K562 (cell line): ENCODE data around the gene MED13L. TPM values are rescaled to one million over a fixed set of nuclear protein-coding genes. Genes with fewer than 3 reads are reported as not detected.

Experiments
- BRCA1 ChIP-seq, 2 experiments: fragments of 450-650 bp in 1 of 2; sonication (generic) in 1 of 2; formaldehyde crosslinking in 1 of 2; IDR thresholded peaks; 2 replicates each; pipeline versions ENCODE4 v1.5.0 to v1.6.1; 2017 to 2020; ENCODE audit warnings: mild to moderate bottlenecking in 1 of 2, missing genetic modification reagents in 1 of 2
- CHD4 ChIP-seq: fragments of 200-600 bp; sonication (generic); IDR thresholded peaks from 3 replicates; pipeline ENCODE4 v1.6.1; 2012; ENCODE audit warnings: low read depth, mild to moderate bottlenecking, mixed read lengths, low read length, inconsistent platforms; ENCODE audit not compliant: insufficient read depth, insufficient replicate concordance, poor library complexity, severe bottlenecking
- E4F1 ChIP-seq: fragments of 250-450 bp; sonication (Bioruptor Pico); IDR thresholded peaks from 2 replicates; pipeline ENCODE4 v1.5.0; 2021; ENCODE audit warnings: mild to moderate bottlenecking, borderline replicate concordance
- MIER1 ChIP-seq: fragments of 450-650 bp; IDR thresholded peaks from 2 replicates; pipeline ENCODE4 v1.6.1; 2016; ENCODE audit warnings: antibody characterized with exemption, mild to moderate bottlenecking, low read depth
- PRPF4 ChIP-seq: fragments of 200-400 bp; formaldehyde crosslinking; IDR thresholded peaks from one replicate; pipeline ENCODE4 v1.6.1; 2017; ENCODE audit warnings: low read length, low read depth, mild to moderate bottlenecking; ENCODE audit not compliant: insufficient read depth, poor library complexity, severe bottlenecking
- UBTF ChIP-seq, 2 experiments: IDR thresholded peaks; 2 replicates each; pipeline ENCODE4 v1.6.1; 2012; ENCODE audit warnings: improper control_type of control experiment in 2 of 2, low read depth in 2 of 2, low read length in 2 of 2, borderline replicate concordance in 1 of 2
- polyA plus RNA-seq, 8 experiments: library from polyadenylated mRNA; depleted of rRNA in 4 of 8; stranded (reverse) in 5 of 8; unstranded in 3 of 8; fragments of >200 nt; fragmentation: Nextera tagmentation in 2 of 8; fragmentation: Illumina TruSeq in 1 of 8; extraction: Ambion mirVana in 2 of 8; extraction: Trizol in 1 of 8; gene quantifications; 2 replicates each; pipeline versions ENCODE4 v1.2.1 to v1.2.3, GENCODE V29; 2011 to 2014; ENCODE audit warnings: inconsistent platforms in 1 of 8, missing spikeins in 1 of 8
- total RNA-seq, 7 experiments: library from RNA; depleted of rRNA in 6 of 7; stranded (reverse); fragments of >200 nt in 6 of 7; fragmentation: Illumina TruSeq in 2 of 7; extraction: Trizol in 2 of 7; gene quantifications; 2 replicates each; pipeline versions ENCODE4 v1.2.1 to v1.2.3, GENCODE V29; 2011 to 2021; ENCODE audit warnings: low replicate concordance in 1 of 7

The MED13L gene
- total and polyA plus RNA-seq, 9 of the 15 experiments (the other 6 are each of a cell fraction or from before 2014, with no cell fraction given): 13.4 to 90.3 (median 36.9) TPM

- TF ChIP-seq PRPF4: no peak
- no peak for TF ChIP-seq E4F1
- TF ChIP-seq UBTF (IDR thresholded peaks at IDR 0.05; ENCODE audit: borderline replicate concordance in 1 of 2, low read depth in 2 of 2, low read length in 2 of 2): no peak
- no peak for TF ChIP-seq BRCA1 (IDR thresholded peaks at IDR 0.05)
- no peak for TF ChIP-seq BRCA1 (CRISPR knock-in tag; IDR thresholded peaks at IDR 0.05)
- TF ChIP-seq CHD4: peak; percentile 60
- no peak for TF ChIP-seq MIER1
These were observed 760 bp upstream of the MED13L start (continued) for GRCh38 chr12:116278279-116278626.
